ENCODE results near the gene OR2T29. TPM values are rescaled to one million over a fixed set of nuclear protein-coding genes. Genes with fewer than 3 reads are reported as not detected.
"Not testable (repeated sequence)": the region's sequence is repeated elsewhere in the genome, so short reads cannot be mapped to it uniquely, and the experiment has no call there.

Gene OR2T29
- total RNA-seq, 1 donor from 2014 or later: 2.1 TPM

DNA sequence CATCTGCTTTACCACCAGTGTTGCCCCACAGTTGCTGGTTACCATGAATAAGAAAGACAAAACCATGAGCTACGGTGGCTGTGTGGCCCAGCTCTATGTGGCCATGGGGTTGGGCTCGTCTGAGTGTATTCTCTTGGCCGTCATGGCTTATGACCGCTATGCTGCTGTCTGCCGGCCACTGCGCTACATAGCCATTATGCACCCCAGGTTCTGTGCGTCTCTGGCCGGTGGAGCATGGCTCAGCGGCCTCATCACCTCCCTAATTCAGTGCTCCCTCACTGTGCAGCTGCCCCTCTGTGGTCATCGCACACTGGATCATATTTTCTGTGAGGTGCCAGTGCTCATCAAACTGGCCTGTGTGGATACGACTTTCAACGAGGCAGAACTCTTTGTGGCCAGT lies 40.7 kb downstream of the OR2T29 start:
- H3K27me3 Mint-ChIP-seq: no peaks in the 10 kb centered on the region
- peaks cover 6% of the 10 kb centered on the region for H3K9me3 Mint-ChIP-seq
- TF ChIP-seq, protein P1, sequence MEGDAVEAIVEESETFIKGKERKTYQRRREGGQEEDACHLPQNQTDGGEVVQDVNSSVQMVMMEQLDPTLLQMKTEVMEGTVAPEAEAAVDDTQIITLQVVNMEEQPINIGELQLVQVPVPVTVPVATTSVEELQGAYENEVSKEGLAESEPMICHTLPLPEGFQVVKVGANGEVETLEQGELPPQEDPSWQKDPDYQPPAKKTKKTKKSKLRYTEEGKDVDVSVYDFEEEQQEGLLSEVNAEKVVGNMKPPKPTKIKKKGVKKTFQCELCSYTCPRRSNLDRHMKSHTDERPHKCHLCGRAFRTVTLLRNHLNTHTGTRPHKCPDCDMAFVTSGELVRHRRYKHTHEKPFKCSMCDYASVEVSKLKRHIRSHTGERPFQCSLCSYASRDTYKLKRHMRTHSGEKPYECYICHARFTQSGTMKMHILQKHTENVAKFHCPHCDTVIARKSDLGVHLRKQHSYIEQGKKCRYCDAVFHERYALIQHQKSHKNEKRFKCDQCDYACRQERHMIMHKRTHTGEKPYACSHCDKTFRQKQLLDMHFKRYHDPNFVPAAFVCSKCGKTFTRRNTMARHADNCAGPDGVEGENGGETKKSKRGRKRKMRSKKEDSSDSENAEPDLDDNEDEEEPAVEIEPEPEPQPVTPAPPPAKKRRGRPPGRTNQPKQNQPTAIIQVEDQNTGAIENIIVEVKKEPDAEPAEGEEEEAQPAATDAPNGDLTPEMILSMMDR (IDR thresholded peaks at IDR 0.05): no peak
- ChIA-PET CTCF (no interaction called here), POLR2A (no interaction called here)
- H3K27ac Mint-ChIP-seq: no peak overlapping the region
- no peak for DNase-seq
- no peak for ATAC-seq (ENCODE audit: low read depth)
- H3K4me1 Mint-ChIP-seq: no peaks in the 10 kb centered on the region
- intact Hi-C loops (cut with micrococcal nuclease): no loop called here
- H3K4me3 Mint-ChIP-seq: no peak overlapping the region
- no peaks in the 10 kb centered on the region for H3K36me3 Mint-ChIP-seq (ENCODE audit: low read depth)

DNA sequence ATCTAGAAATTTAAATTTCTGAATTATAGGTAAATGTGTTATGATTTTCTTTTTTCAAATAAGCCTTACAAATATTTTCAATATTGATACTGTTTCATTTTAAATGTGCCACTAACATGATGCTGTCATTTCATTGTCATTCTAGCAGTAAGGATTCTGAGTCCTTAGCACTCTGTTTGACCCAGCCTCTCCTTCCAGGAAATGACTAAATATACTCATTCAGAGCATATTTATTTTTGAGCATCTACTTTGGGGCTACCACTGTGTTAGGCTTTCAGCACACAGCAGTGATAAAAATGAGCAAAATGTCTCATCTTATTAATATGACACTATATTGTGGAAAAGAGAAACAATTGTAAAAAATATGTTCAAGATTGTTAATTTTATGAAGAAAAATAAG lies 52.4 kb downstream of the OR2T29 start:
- H3K27me3 Mint-ChIP-seq; ATAC-seq (ENCODE audit: low read depth); H3K4me1 Mint-ChIP-seq; intact Hi-C loops (cut with micrococcal nuclease); POLR2A ChIA-PET; CTCF ChIA-PET; DNase-seq; H3K4me3 Mint-ChIP-seq; H3K9me3 Mint-ChIP-seq; H3K36me3 Mint-ChIP-seq (ENCODE audit: low read depth); H3K27ac Mint-ChIP-seq: not testable (repeated sequence)

DNA sequence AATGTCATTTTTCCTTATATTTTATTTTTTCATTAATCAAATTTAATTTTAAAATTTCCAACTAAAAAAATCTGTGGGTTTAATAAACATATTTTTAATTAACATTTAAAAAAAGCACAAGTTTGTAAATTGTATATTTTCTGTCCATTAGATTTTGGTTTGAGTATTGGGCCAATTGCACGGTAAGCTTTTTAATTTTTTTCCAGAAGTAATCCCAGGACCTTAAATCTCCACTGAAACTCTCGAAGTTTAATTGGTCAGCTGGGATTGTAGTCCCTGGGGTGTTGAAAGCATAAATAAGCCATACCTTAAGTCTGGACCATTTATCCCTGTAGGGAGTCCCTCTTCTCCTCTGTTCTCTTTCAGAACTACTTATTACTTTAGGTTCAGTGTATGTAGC lies 54.8 kb downstream of the OR2T29 start, which contains the start of gene OR2G6:
OR2G6 (plus strand) TSS at position 301 of the 400 bp plus-strand sequence. CDS start 13,574 bp downstream, outside the sequence.
- H3K4me1 Mint-ChIP-seq; H3K4me3 Mint-ChIP-seq; intact Hi-C loops (cut with micrococcal nuclease); CTCF ChIA-PET; H3K27ac Mint-ChIP-seq; ATAC-seq (ENCODE audit: low read depth); H3K9me3 Mint-ChIP-seq; DNase-seq; POLR2A ChIA-PET; H3K27me3 Mint-ChIP-seq; H3K36me3 Mint-ChIP-seq (ENCODE audit: low read depth): not testable (repeated sequence)

Other genes with a start within 250 kb of the OR2T29 start
- not detected in 2 replicates for gene OR2M7, start 238.2 kb downstream of the OR2T29 start, total RNA-seq
- not detected in 2 replicates for gene OR14C36, start 214.0 kb downstream of the OR2T29 start, total RNA-seq
- gene OR2T4, start 201.1 kb downstream of the OR2T29 start, total RNA-seq: not detected in 2 replicates
- gene OR2T6, start 187.0 kb downstream of the OR2T29 start, total RNA-seq: not detected in 2 replicates
- not detected in 2 replicates for gene OR2T1, start 159.7 kb downstream of the OR2T29 start, total RNA-seq
- gene OR2T2, start 117.1 kb downstream of the OR2T29 start, total RNA-seq: 3.2 and 4.1 TPM in 2 replicates
- 1.00 and 1.5 TPM in 2 replicates for gene OR2T3, start 89.4 kb downstream of the OR2T29 start, total RNA-seq
- gene OR2T5, start 74.2 kb downstream of the OR2T29 start, total RNA-seq: not detected in 2 replicates
- 0.59 and 1.00 TPM in 2 replicates for gene OR2G6, start 54.7 kb downstream of the OR2T29 start, total RNA-seq
- gene OR2T34, start 12.0 kb upstream of the OR2T29 start, total RNA-seq: 0.54 and 0.80 TPM in 2 replicates
- gene OR2T10, start 34.9 kb upstream of the OR2T29 start, total RNA-seq: 1.4 and 3.1 TPM in 2 replicates
- gene OR2T11, start 72.3 kb upstream of the OR2T29 start, total RNA-seq: 1.7 and 4.3 TPM in 2 replicates
- gene OR2T35, start 82.5 kb upstream of the OR2T29 start, total RNA-seq: 0.29 and 1.6 TPM in 2 replicates
- gene OR2T27, start 92.8 kb upstream of the OR2T29 start, total RNA-seq: 0.22 TPM in 1 of 2 replicates, not detected in the other
- gene OR14I1, start 140.0 kb upstream of the OR2T29 start, total RNA-seq: not detected in 2 replicates
- not detected in 2 replicates for gene LYPD8, start 193.0 kb upstream of the OR2T29 start, total RNA-seq

All from activated B cell treated with CpG ODN at 0.5 μM for 24 hours (primary cell).